NB4 (cell line): Measurements from ENCODE around the gene ABCB8.

Experiments
- CTCF ChIP-seq: IDR thresholded peaks from one replicate; pipeline ENCODE4 v1.5.1; 2012; ENCODE audit warnings: low read depth, low read length
- POLR2A ChIP-seq: IDR thresholded peaks from 2 replicates; pipeline ENCODE4 v1.6.1; 2011; ENCODE audit warnings: mild to moderate bottlenecking; ENCODE audit not compliant: insufficient read length; ENCODE audit errors: extremely low read depth
- TF ChIP-seq, protein P1 (sequence below): IDR thresholded peaks from 2 replicates; pipeline ENCODE4 v1.6.1; 2011; ENCODE audit warnings: low read depth, low read length

DNA sequence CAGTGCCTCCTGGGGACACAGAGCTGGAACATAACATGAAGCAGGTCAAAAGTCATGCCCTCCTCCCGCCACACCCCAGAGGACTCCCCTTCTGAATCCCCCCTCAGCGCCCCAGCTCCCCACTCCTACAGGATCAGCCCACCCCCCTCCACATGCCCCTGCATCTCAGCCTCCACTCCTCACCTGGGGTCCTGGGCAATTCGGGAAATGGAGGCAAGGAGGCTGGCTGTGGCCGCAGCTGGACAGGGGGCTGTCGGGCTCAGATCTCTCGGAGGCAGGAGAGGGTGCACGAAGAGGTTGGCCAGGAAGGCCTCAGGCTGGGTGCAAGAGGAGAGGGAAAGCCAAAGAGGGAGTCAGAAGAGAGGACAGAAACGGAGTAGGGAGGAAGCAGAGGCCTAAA, 11.7 kb upstream of the ABCB8 start:
- TF ChIP-seq POLR2A (no peak), CTCF (no peak)
- TF ChIP-seq, protein P1, sequence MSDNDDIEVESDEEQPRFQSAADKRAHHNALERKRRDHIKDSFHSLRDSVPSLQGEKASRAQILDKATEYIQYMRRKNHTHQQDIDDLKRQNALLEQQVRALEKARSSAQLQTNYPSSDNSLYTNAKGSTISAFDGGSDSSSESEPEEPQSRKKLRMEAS = no peak
